ENCODE measurements around the gene MAP3K20. TPM values are rescaled to one million over a fixed set of nuclear protein-coding genes. Genes with fewer than 3 reads are reported as not detected.
A peak's percentile ranks its signal among the peaks of the same experiment; 100 is the strongest.

The MAP3K20 gene
- polyA plus RNA-seq, 1 of the 3 experiments (the other 2 are of a cell fraction): 8.5 TPM

DNA sequence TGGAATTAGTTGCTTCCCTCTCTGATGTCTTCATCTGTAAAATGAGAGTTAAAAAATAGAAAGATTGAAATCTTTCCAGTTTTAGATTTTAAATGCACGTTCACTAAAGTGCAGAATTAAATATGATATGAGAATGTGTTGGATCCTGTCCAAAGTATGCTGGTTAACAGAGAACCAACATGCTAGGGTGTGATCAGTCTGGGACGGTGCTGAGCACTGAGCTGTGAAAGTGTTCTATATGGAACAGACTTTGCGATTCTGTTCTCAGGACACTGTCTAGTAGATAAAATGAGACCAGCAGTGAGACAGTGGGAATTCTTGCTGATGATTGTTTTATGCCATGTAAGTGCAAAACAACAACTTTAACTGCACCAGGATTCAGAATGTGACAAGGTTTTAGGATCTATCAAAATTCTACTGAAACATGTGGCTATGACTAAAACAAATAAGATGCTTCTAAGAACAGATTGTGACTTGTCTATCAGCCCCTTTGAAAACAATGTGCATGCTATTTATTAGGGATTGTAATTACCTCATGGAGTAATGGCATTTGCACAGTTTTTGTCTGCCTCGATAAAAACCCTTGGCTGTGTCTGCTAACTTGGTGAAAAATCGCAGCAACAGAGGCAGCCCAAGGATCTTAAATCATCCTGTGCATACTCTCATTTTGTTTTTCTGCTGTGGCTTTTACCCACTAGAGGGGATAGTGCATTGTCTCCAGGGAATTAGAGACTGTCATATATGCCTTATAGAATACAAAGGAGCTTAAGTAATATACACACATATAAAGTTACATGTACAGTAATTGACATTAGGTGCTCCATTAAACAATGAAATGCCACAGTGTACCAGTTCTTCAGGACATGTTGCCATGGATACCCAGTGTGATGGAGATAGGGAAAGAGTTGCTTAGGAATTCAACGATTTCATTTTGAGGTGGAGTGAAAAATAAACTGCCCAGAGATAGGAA lies 55.1 kb downstream of the MAP3K20 start:
- POLR2A ChIA-PET: no interaction called here
- CTCF ChIA-PET: interaction anchor here (1.0 to 2.4 kb wide), 3 partner anchors 80 to 103 kb away, joined by 3 to 6 read pairs (median 3); no protein-coding TSS in a partner anchor
- 0 out of 4 replicates have a peak overlapping the region, but pooled peaks of 1 of the 2 experiments have one; percentile 3 for H3K27ac ChIP-seq (ENCODE audit: low read depth in 2 of 2, low read length in 1 of 2)
- H3K4me2 ChIP-seq: no peak overlapping the region
- peak; percentile 18 for DNase-seq
- peaks cover 3% of the 10 kb centered on the region for H3F3A ChIP-seq (replicated peaks; ENCODE audit: insufficient read depth)
- WGBS (ENCODE audit: low lambda C conversion rate): 67% methylated on average over 6 of the region's 6 CpGs
- H3K4me1 ChIP-seq (ENCODE audit: control insufficient read depth in 1 of 2, insufficient read depth in 2 of 2, low read depth in 1 of 2, low read length in 1 of 2): peaks cover 6 to 25% of the 10 kb centered on the region in 2 experiments; a peak in 3 of 4 replicates
- H3K36me3 ChIP-seq (replicated peaks in 1 of 2; ENCODE audit: control insufficient read depth in 1 of 2, insufficient read depth in 2 of 2, low read length in 1 of 2): peaks cover 0 to 4% of the 10 kb centered on the region in 2 experiments
- no peaks in the 10 kb centered on the region for H3K27me3 ChIP-seq (ENCODE audit: insufficient read depth)
- H3K9ac ChIP-seq: no peak overlapping the region
- no peaks in the 10 kb centered on the region for H3K9me2 ChIP-seq
- H3K9me3 ChIP-seq: no peaks in the 10 kb centered on the region
- TF ChIP-seq ELF1 (IDR thresholded peaks at IDR 0.05): no peak
- TF ChIP-seq, protein P1, sequence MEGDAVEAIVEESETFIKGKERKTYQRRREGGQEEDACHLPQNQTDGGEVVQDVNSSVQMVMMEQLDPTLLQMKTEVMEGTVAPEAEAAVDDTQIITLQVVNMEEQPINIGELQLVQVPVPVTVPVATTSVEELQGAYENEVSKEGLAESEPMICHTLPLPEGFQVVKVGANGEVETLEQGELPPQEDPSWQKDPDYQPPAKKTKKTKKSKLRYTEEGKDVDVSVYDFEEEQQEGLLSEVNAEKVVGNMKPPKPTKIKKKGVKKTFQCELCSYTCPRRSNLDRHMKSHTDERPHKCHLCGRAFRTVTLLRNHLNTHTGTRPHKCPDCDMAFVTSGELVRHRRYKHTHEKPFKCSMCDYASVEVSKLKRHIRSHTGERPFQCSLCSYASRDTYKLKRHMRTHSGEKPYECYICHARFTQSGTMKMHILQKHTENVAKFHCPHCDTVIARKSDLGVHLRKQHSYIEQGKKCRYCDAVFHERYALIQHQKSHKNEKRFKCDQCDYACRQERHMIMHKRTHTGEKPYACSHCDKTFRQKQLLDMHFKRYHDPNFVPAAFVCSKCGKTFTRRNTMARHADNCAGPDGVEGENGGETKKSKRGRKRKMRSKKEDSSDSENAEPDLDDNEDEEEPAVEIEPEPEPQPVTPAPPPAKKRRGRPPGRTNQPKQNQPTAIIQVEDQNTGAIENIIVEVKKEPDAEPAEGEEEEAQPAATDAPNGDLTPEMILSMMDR (IDR thresholded peaks at IDR 0.05): 0 out of 2 replicates have a peak, but pooled peaks have one; percentile 7
- no peak for TF ChIP-seq MXI1 (IDR thresholded peaks at IDR 0.05; ENCODE audit: low read depth, low read length)
- TF ChIP-seq YY1 (IDR thresholded peaks at IDR 0.05; ENCODE audit: low read depth): no peak
- no peak for TF ChIP-seq POLR2AphosphoS5 (IDR thresholded peaks at IDR 0.05; ENCODE audit: low read depth, low read length)
- TF ChIP-seq, protein P2, sequence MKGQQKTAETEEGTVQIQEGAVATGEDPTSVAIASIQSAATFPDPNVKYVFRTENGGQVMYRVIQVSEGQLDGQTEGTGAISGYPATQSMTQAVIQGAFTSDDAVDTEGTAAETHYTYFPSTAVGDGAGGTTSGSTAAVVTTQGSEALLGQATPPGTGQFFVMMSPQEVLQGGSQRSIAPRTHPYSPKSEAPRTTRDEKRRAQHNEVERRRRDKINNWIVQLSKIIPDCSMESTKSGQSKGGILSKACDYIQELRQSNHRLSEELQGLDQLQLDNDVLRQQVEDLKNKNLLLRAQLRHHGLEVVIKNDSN (IDR thresholded peaks at IDR 0.05; ENCODE audit: borderline replicate concordance, low read depth): no peak
- TF ChIP-seq, protein P3, sequence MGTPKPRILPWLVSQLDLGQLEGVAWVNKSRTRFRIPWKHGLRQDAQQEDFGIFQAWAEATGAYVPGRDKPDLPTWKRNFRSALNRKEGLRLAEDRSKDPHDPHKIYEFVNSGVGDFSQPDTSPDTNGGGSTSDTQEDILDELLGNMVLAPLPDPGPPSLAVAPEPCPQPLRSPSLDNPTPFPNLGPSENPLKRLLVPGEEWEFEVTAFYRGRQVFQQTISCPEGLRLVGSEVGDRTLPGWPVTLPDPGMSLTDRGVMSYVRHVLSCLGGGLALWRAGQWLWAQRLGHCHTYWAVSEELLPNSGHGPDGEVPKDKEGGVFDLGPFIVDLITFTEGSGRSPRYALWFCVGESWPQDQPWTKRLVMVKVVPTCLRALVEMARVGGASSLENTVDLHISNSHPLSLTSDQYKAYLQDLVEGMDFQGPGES (IDR thresholded peaks at IDR 0.05; ENCODE audit: low read depth, low read length): no peak
- TF ChIP-seq, protein P4, sequence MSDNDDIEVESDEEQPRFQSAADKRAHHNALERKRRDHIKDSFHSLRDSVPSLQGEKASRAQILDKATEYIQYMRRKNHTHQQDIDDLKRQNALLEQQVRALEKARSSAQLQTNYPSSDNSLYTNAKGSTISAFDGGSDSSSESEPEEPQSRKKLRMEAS (IDR thresholded peaks at IDR 0.05; ENCODE audit: low read depth): no peak
- H2AFZ ChIP-seq (ENCODE audit: low read depth): no peak overlapping the region
- H3K79me2 ChIP-seq (ENCODE audit: insufficient read depth): peaks cover 12% of the 10 kb centered on the region; the same call in 1 of the 2 replicates
- no peak overlapping the region for H3K4me3 ChIP-seq (ENCODE audit: low read depth in 2 of 2, low read length in 1 of 2)
- H4K20me1 ChIP-seq (ENCODE audit: insufficient read depth): no peaks in the 10 kb centered on the region

- H3K27me3 ChIP-seq (ENCODE audit: insufficient read depth): no peaks in the 10 kb centered on the region
- no peaks in the 10 kb centered on the region for H4K20me1 ChIP-seq (ENCODE audit: insufficient read depth)
- no peaks in the 10 kb centered on the region for H3K9me2 ChIP-seq
- H3K9me3 ChIP-seq: no peaks in the 10 kb centered on the region
- H3K79me2 ChIP-seq (ENCODE audit: insufficient read depth): peaks cover 12% of the 10 kb centered on the region; the same call in 1 of the 2 replicates
- H3K4me1 ChIP-seq (ENCODE audit: control insufficient read depth in 1 of 2, insufficient read depth in 2 of 2, low read depth in 1 of 2, low read length in 1 of 2): peaks cover 6 to 30% of the 10 kb centered on the region in 2 experiments; a peak in 3 of 4 replicates
- H3K27ac ChIP-seq (ENCODE audit: low read depth in 2 of 2, low read length in 1 of 2): no peak overlapping the region
- ChIA-PET CTCF (interaction anchor here (0.6 to 2.4 kb wide), 3 partner anchors 58 to 228 kb away, joined by 3 to 6 read pairs (median 3); no protein-coding TSS in a partner anchor), POLR2A (no interaction called here)
- TF ChIP-seq RAD21 (IDR thresholded peaks at IDR 0.05; ENCODE audit: low read length): no peak
- TF ChIP-seq EZH2phosphoT487 (IDR thresholded peaks at IDR 0.05; ENCODE audit: borderline replicate concordance, low read depth): no peak
- TF ChIP-seq, protein P2 (IDR thresholded peaks at IDR 0.05; ENCODE audit: borderline replicate concordance, low read depth): no peak
- TF ChIP-seq, protein P5, sequence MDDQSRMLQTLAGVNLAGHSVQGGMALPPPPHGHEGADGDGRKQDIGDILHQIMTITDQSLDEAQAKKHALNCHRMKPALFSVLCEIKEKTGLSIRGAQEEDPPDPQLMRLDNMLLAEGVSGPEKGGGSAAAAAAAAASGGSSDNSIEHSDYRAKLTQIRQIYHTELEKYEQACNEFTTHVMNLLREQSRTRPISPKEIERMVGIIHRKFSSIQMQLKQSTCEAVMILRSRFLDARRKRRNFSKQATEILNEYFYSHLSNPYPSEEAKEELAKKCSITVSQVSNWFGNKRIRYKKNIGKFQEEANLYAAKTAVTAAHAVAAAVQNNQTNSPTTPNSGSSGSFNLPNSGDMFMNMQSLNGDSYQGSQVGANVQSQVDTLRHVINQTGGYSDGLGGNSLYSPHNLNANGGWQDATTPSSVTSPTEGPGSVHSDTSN (IDR thresholded peaks at IDR 0.05): no peak
- no peak for TF ChIP-seq RFX5 (IDR thresholded peaks at IDR 0.05; ENCODE audit: low read length)
- TF ChIP-seq MEF2A (IDR thresholded peaks at IDR 0.05; ENCODE audit: borderline replicate concordance, low read depth): no peak
- TF ChIP-seq, protein P6, sequence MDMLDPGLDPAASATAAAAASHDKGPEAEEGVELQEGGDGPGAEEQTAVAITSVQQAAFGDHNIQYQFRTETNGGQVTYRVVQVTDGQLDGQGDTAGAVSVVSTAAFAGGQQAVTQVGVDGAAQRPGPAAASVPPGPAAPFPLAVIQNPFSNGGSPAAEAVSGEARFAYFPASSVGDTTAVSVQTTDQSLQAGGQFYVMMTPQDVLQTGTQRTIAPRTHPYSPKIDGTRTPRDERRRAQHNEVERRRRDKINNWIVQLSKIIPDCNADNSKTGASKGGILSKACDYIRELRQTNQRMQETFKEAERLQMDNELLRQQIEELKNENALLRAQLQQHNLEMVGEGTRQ (IDR thresholded peaks at IDR 0.05; ENCODE audit: borderline replicate concordance, low read depth, low read length): no peak
- 89% methylated on average over 1 of the region's 1 CpG for WGBS (ENCODE audit: low lambda C conversion rate)
- H3K36me3 ChIP-seq (replicated peaks in 1 of 2; ENCODE audit: control insufficient read depth in 1 of 2, insufficient read depth in 2 of 2, low read length in 1 of 2): peaks cover 0 to 4% of the 10 kb centered on the region in 2 experiments
- peaks cover 3% of the 10 kb centered on the region for H3F3A ChIP-seq (replicated peaks; ENCODE audit: insufficient read depth)
- H2AFZ ChIP-seq (ENCODE audit: low read depth): no peak overlapping the region
- H3K4me3 ChIP-seq (ENCODE audit: low read depth in 2 of 2, low read length in 1 of 2): no peak overlapping the region
- no peak overlapping the region for H3K4me2 ChIP-seq
- no peak overlapping the region for H3K9ac ChIP-seq
- no peak for DNase-seq
These were observed 56.9 kb downstream of the MAP3K20 start for GRCh38 chr2:173132531-173132930.

Measured in SK-N-SH (cell line).